IMR-90 (cell line): ENCODE data around the gene BCL11A. TPM values are rescaled to one million over a fixed set of nuclear protein-coding genes. Genes with fewer than 3 reads are reported as not detected.

Source experiments
- ATAC-seq: fragments of 200-7000 bp; cut with Tn5 transposase; 2 replicates; pipeline ENCODE4 v1.9.1; 2020; ENCODE audit warnings: low read depth, mild to moderate bottlenecking, moderate library complexity
- BruUV-seq: library from RNA; stranded (reverse); fragments of 400-500 nt; replicated peaks from 2 replicates; lab custom pipeline; 2021; lab: Mats Ljungman, UMichigan
- CTCF ChIA-PET: fragments of 300-600 bp; formaldehyde crosslinking; extraction: SDS; loops from one replicate; lab custom pipeline; 2021; ENCODE audit warnings: antibody characterized with exemption; lab: Yijun Ruan, JAX
- POLR2A ChIA-PET: fragments of 300-600 bp; sonication (Branson Sonifier 250); formaldehyde crosslinking; loops from one replicate; lab custom pipeline; 2022; ENCODE audit warnings: antibody characterized with exemption; ENCODE audit not compliant: unreplicated experiment; lab: Charles Lee
- DNase-seq: peaks from one replicate; pipeline ENCODE4 v3.0.0; 2013
- H2AFZ ChIP-seq: replicated peaks from 2 replicates; pipeline ENCODE3; 2013; ENCODE audit warnings: low read length, mild to moderate bottlenecking; ENCODE audit not compliant: poor library complexity
- H2AK5ac ChIP-seq: 2 replicates; pipeline ENCODE4 v1.6.1; 2013; ENCODE audit warnings: low read depth, low read length, inconsistent platforms
- H2AK9ac ChIP-seq: replicated peaks from 2 replicates; pipeline ENCODE3; 2013; ENCODE audit warnings: mild to moderate bottlenecking, low read depth, low read length, moderate library complexity; ENCODE audit not compliant: poor library complexity
- H2BK120ac ChIP-seq: 2 replicates; pipeline ENCODE4 v1.6.1; 2013; ENCODE audit warnings: low read depth, low read length, inconsistent platforms
- H2BK15ac ChIP-seq: 3 replicates; pipeline ENCODE4 v1.6.1; 2013; ENCODE audit warnings: low read depth, low read length, inconsistent platforms
- H2BK20ac ChIP-seq: 2 replicates; pipeline ENCODE4 v1.6.1; 2013; ENCODE audit warnings: low read depth, mild to moderate bottlenecking, inconsistent platforms, low read length, moderate library complexity
- H2BK5ac ChIP-seq: 2 replicates; pipeline ENCODE4 v1.6.1; 2013; ENCODE audit warnings: mild to moderate bottlenecking, low read depth, low read length, inconsistent platforms; ENCODE audit not compliant: poor library complexity, severe bottlenecking
- H3K14ac ChIP-seq: replicated peaks from 2 replicates; pipeline ENCODE4 v1.6.1; 2013; ENCODE audit warnings: low read depth, low read length, inconsistent platforms
- H3K18ac ChIP-seq: 2 replicates; pipeline ENCODE4 v1.6.1; 2013; ENCODE audit warnings: low read depth, low read length, control low read depth
- H3K23ac ChIP-seq: 2 replicates; pipeline ENCODE4 v1.6.1; 2013; ENCODE audit warnings: low read depth, low read length, inconsistent platforms
- H3K27ac ChIP-seq: 2 replicates; pipeline ENCODE4 v1.5.1; 2013; ENCODE audit warnings: mild to moderate bottlenecking, control low read depth, low read length; ENCODE audit not compliant: insufficient read depth
- H3K27me3 ChIP-seq: 2 replicates; pipeline ENCODE4 v1.6.1; 2013; ENCODE audit warnings: low read length; ENCODE audit not compliant: control insufficient read depth, insufficient read depth
- H3K36me3 ChIP-seq: 2 replicates; pipeline ENCODE4 v1.6.1; 2013; ENCODE audit warnings: low read length, mixed read lengths; ENCODE audit not compliant: control insufficient read depth, insufficient read depth
- H3K4ac ChIP-seq: 2 replicates; pipeline ENCODE4 v1.6.1; 2013; ENCODE audit warnings: low read depth, low read length, inconsistent platforms
- H3K4me1 ChIP-seq: 2 replicates; pipeline ENCODE4 v1.6.1; 2013; ENCODE audit warnings: low read length, mixed read lengths; ENCODE audit not compliant: control insufficient read depth, insufficient read depth
- H3K4me2 ChIP-seq: 2 replicates; pipeline ENCODE4 v1.6.1; 2013; ENCODE audit warnings: low read depth, mild to moderate bottlenecking, control low read depth, low read length, moderate library complexity
- H3K4me3 ChIP-seq: 2 replicates; pipeline ENCODE4 v1.5.1; 2013; ENCODE audit warnings: low read depth, mild to moderate bottlenecking, control low read depth, low read length, moderate library complexity; ENCODE audit not compliant: insufficient read depth
- H3K56ac ChIP-seq: 2 replicates; pipeline ENCODE4 v1.6.1; 2013; ENCODE audit warnings: low read length, inconsistent platforms; ENCODE audit not compliant: insufficient read depth; ENCODE audit errors: extremely low read depth
- H3K79me1 ChIP-seq, 2 experiments: 2 replicates each; pipeline ENCODE4 v1.6.1; 2013; ENCODE audit warnings: low read length in 2 of 2, inconsistent platforms in 1 of 2, low read depth in 1 of 2
- H3K9ac ChIP-seq: 2 replicates; pipeline ENCODE4 v1.6.1; 2013; ENCODE audit warnings: low read depth, low read length, control low read depth
- H3K9me1 ChIP-seq: 2 replicates; pipeline ENCODE4 v1.6.1; 2013; ENCODE audit warnings: low read length, inconsistent platforms; ENCODE audit not compliant: insufficient read depth
- H3K9me3 ChIP-seq: 2 replicates; pipeline ENCODE4 v1.6.1; 2013; ENCODE audit warnings: low read length; ENCODE audit not compliant: control insufficient read depth, insufficient read depth
- H4K20me1 ChIP-seq: 2 replicates; pipeline ENCODE4 v1.6.1; 2013; ENCODE audit warnings: low read length, inconsistent platforms; ENCODE audit not compliant: insufficient read depth
- H4K5ac ChIP-seq: 2 replicates; pipeline ENCODE4 v1.6.1; 2013; ENCODE audit warnings: mild to moderate bottlenecking, low read depth, low read length, control low read depth
- H4K8ac ChIP-seq, 2 experiments: 2 replicates each; pipeline ENCODE4 v1.6.1; 2013; ENCODE audit warnings: low read depth in 2 of 2, low read length in 2 of 2, control low read depth in 1 of 2, inconsistent platforms in 1 of 2
- H4K91ac ChIP-seq: 2 replicates; pipeline ENCODE4 v1.6.1; 2013; ENCODE audit warnings: low read depth, low read length, inconsistent platforms; ENCODE audit not compliant: insufficient read depth
- BHLHE40 ChIP-seq: fragments of 150-350 bp; IDR thresholded peaks from 2 replicates; pipeline ENCODE4 v1.6.1; 2016; ENCODE audit warnings: mild to moderate bottlenecking, low read depth, low read length
- CHD1 ChIP-seq: IDR thresholded peaks from 2 replicates; pipeline ENCODE4 v1.6.1; 2012; ENCODE audit warnings: low read depth, low read length, improper control_type of control experiment
- ELK1 ChIP-seq: fragments of 150-350 bp; IDR thresholded peaks from 2 replicates; pipeline ENCODE4 v1.6.1; 2016; ENCODE audit warnings: low read depth, mild to moderate bottlenecking, low read length, moderate library complexity, borderline replicate concordance
- MAZ ChIP-seq: IDR thresholded peaks from 2 replicates; pipeline ENCODE4 v1.6.1; 2012; ENCODE audit warnings: low read depth, mild to moderate bottlenecking, low read length, improper control_type of control experiment, moderate library complexity, borderline replicate concordance
- RAD21 ChIP-seq: IDR thresholded peaks from 2 replicates; pipeline ENCODE4 v1.6.1; 2012; ENCODE audit warnings: low read length, improper control_type of control experiment
- RCOR1 ChIP-seq: IDR thresholded peaks from 2 replicates; pipeline ENCODE4 v1.6.1; 2012; ENCODE audit warnings: mild to moderate bottlenecking, low read length, improper control_type of control experiment; ENCODE audit not compliant: insufficient replicate concordance
- USF2 ChIP-seq: fragments of 150-350 bp; IDR thresholded peaks from 2 replicates; pipeline ENCODE4 v1.6.1; 2017; ENCODE audit warnings: mild to moderate bottlenecking, antibody characterized with exemption, low read length, low read depth
- WGBS, 2 experiments: methylation state at CpG; one replicate each; pipeline versions ENCODE4 v1.1.5 to v1.1.7; 2013; ENCODE audit warnings: missing lambda C conversion rate in 2 of 2; ENCODE audit not compliant: insufficient read length in 1 of 2; ENCODE audit errors: extremely low coverage in 2 of 2; 5-methylcytosine and 5-hydroxymethylcytosine counted together
- dilution Hi-C: fragments of 300-500 bp; cut with HindIII; formaldehyde crosslinking; loops from one replicate; pipeline ENCODE4 v1.14.3; 2018; ENCODE audit warnings: low sequenced_read_pairs; ENCODE audit not compliant: unreplicated experiment
- in situ Hi-C: fragments of 300-500 bp; cut with MboI; formaldehyde crosslinking; loops from 3 replicates; pipeline ENCODE4 v1.14.3; 2019; ENCODE audit warnings: low sequenced_read_pairs, inconsistent platforms, mixed read lengths
- intact Hi-C: fragments of 100-400 bp; cut with micrococcal nuclease; formaldehyde crosslinking; loops from 2 replicates; pipeline ENCODE4 v1.10.0; 2022
- polyA plus RNA-seq, 3 experiments: library from polyadenylated mRNA; depleted of rRNA; stranded (reverse); fragments of >200 nt; gene quantifications; 2 replicates each; pipeline ENCODE4 v1.2.3, GENCODE V29; 2012; ENCODE audit warnings: low replicate concordance in 1 of 3
- total RNA-seq: library from RNA; depleted of rRNA; stranded (reverse); fragments of >200 nt; gene quantifications from 2 replicates; pipeline ENCODE4 v1.2.3, GENCODE V29; 2012

The BCL11A gene
- total and polyA plus RNA-seq, 2 of the 4 experiments (the other 2 are of a cell fraction): 1.0 to 1.1 TPM

GRCh38 chr2:60512641-60513040, 40.8 kb downstream of the BCL11A start:
- Histone ChIP-seq H2BK120ac (no peak overlapping the region), H3K4me3 (no peak overlapping the region), H3K36me3 (no peaks in the 10 kb centered on the region), H3K23ac (no peak overlapping the region; the same call in 1 of the 2 replicates), H3K79me1 (no peaks in the 10 kb centered on the region), H2AK5ac (no peak overlapping the region), H3K4me1 (peaks cover 13% of the 10 kb centered on the region), H2AK9ac (no peak overlapping the region), H2BK15ac (no peak overlapping the region), H3K27me3 (no peaks in the 10 kb centered on the region), H4K91ac (no peak overlapping the region), H3K9ac (no peak overlapping the region), H4K5ac (no peak overlapping the region), H3K56ac (no peak overlapping the region), H3K18ac (no peak overlapping the region), H3K4me2 (no peak overlapping the region), H3K14ac (no peak overlapping the region), H2BK5ac (no peak overlapping the region), H3K9me1 (peaks cover 8% of the 10 kb centered on the region), H2AFZ (no peak overlapping the region), H3K4ac (no peak overlapping the region), H3K27ac (no peak overlapping the region), H3K9me3 (no peaks in the 10 kb centered on the region), H2BK20ac (no peak overlapping the region), H4K20me1 (no peaks in the 10 kb centered on the region), H4K8ac (no peak overlapping the region)
- dilution Hi-C loops (no loop called here), intact Hi-C loops (no loop called here), in situ Hi-C loops (no loop called here)
- BruUV-seq: no TSS peak
- no peak for ATAC-seq
- peak; percentile 17 for DNase-seq
- no CpG with 5 or more reads among the region's 6 CpGs for WGBS, 2 experiments
- CTCF ChIA-PET: no interaction called here
- no peak for TF ChIP-seq BHLHE40
- no peak for TF ChIP-seq USF2
- TF ChIP-seq CHD1: no peak
- TF ChIP-seq RCOR1: no peak
- no peak for TF ChIP-seq MAZ
- TF ChIP-seq ELK1: no peak
- TF ChIP-seq RAD21: no peak
- POLR2A ChIA-PET: no interaction called here
